ENCODE data around the gene KIF1A. TPM values are rescaled to one million over a fixed set of nuclear protein-coding genes. Genes with fewer than 3 reads are reported as not detected.

KIF1A gene
- total and polyA plus RNA-seq, 2 of the 13 experiments (the other 11 are each of a cell fraction or from before 2014, with no cell fraction given) = 0.01 TPM; not detected in 1

DNA sequence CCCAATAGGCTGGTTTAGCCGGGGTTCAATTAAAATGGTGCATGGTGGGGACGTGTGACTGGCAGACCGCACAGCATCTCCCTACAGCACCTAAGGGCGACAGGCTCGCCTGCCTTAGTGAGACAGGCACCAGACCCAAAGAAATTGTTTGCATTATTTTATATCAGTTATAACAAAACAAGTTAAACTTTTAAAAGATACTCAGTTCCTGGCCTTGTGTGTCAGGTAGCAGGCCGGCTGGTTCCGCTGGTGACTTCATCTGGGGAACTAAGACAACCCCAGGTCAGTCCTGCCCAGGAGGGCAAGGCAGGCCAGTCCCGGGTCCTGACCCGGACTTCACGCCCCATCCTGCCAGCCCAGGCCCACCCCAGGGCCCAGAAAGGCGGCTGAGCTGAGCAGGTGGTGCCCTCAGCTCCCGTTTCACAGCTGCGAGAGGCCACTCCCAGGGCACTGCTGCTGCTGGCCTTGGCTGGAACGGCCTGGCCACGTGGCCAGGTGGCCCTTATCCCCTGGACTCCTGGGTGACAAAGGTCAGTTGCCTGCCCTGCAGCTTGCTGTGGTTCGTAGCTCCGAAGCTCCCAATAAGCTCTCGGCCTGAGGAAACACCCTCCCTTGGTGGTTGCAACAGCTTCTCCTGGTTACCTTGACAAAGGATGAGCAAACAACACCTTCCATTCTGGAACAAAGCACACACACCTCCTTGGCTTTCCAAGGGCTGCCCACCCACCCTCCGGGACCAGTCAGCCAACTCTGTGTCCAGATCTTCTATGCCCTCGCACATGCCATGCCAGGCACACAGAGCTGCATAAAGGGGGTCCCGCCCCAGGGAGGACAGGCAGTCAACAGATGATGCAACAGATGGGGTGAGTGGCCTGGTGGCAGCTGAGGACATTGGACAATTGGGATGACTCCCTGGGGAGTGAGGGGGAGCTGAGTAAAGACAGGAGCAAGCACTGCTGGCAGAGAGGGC is 37.3 kb upstream of the KIF1A start (continued):
- TF ChIP-seq, protein P1, sequence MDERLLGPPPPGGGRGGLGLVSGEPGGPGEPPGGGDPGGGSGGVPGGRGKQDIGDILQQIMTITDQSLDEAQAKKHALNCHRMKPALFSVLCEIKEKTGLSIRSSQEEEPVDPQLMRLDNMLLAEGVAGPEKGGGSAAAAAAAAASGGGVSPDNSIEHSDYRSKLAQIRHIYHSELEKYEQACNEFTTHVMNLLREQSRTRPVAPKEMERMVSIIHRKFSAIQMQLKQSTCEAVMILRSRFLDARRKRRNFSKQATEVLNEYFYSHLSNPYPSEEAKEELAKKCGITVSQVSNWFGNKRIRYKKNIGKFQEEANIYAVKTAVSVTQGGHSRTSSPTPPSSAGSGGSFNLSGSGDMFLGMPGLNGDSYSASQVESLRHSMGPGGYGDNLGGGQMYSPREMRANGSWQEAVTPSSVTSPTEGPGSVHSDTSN (CRISPR knock-in tag; IDR thresholded peaks at IDR 0.05) = no peak
- TF ChIP-seq MIER2 (CRISPR knock-in tag; IDR thresholded peaks at IDR 0.05) (no peak; the same call in 1 of the 2 replicates), PPARG (CRISPR knock-in tag; conservative IDR thresholded peaks at IDR 0.05) (peak; percentile 88), ZNF556 (CRISPR knock-in tag; IDR thresholded peaks at IDR 0.05; ENCODE audit: borderline replicate concordance) (peak; percentile 91; the same call in 1 of the 2 replicates), TEAD2 (CRISPR knock-in tag; IDR thresholded peaks at IDR 0.05) (no peak; the same call in 1 of the 2 replicates), ARID4A (CRISPR knock-in tag; IDR thresholded peaks at IDR 0.05; ENCODE audit: borderline replicate concordance) (peak; percentile 92), ZNF839 (CRISPR knock-in tag; IDR thresholded peaks at IDR 0.05; ENCODE audit: borderline replicate concordance) (peak; percentile 81; the same call in 1 of the 2 replicates), PRDM10 (CRISPR knock-in tag; IDR thresholded peaks at IDR 0.05; ENCODE audit: low read depth) (peak; percentile 86), MXD3 (CRISPR knock-in tag; IDR thresholded peaks at IDR 0.05) (peak; percentile 98), ZNF552 (CRISPR knock-in tag; IDR thresholded peaks at IDR 0.05; ENCODE audit: borderline replicate concordance) (peak; percentile 95), SCMH1 (CRISPR knock-in tag; IDR thresholded peaks at IDR 0.05; ENCODE audit: borderline replicate concordance) (no peak)
- TF ChIP-seq, protein P2, sequence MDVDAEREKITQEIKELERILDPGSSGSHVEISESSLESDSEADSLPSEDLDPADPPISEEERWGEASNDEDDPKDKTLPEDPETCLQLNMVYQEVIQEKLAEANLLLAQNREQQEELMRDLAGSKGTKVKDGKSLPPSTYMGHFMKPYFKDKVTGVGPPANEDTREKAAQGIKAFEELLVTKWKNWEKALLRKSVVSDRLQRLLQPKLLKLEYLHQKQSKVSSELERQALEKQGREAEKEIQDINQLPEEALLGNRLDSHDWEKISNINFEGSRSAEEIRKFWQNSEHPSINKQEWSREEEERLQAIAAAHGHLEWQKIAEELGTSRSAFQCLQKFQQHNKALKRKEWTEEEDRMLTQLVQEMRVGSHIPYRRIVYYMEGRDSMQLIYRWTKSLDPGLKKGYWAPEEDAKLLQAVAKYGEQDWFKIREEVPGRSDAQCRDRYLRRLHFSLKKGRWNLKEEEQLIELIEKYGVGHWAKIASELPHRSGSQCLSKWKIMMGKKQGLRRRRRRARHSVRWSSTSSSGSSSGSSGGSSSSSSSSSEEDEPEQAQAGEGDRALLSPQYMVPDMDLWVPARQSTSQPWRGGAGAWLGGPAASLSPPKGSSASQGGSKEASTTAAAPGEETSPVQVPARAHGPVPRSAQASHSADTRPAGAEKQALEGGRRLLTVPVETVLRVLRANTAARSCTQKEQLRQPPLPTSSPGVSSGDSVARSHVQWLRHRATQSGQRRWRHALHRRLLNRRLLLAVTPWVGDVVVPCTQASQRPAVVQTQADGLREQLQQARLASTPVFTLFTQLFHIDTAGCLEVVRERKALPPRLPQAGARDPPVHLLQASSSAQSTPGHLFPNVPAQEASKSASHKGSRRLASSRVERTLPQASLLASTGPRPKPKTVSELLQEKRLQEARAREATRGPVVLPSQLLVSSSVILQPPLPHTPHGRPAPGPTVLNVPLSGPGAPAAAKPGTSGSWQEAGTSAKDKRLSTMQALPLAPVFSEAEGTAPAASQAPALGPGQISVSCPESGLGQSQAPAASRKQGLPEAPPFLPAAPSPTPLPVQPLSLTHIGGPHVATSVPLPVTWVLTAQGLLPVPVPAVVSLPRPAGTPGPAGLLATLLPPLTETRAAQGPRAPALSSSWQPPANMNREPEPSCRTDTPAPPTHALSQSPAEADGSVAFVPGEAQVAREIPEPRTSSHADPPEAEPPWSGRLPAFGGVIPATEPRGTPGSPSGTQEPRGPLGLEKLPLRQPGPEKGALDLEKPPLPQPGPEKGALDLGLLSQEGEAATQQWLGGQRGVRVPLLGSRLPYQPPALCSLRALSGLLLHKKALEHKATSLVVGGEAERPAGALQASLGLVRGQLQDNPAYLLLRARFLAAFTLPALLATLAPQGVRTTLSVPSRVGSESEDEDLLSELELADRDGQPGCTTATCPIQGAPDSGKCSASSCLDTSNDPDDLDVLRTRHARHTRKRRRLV (CRISPR knock-in tag; IDR thresholded peaks at IDR 0.05) = peak; percentile 96
